IMR-90 (cell line): Measurements from ENCODE around the gene CDKAL1. TPM values are rescaled to one million over a fixed set of nuclear protein-coding genes. Genes with fewer than 3 reads are reported as not detected.

Source experiments
- ATAC-seq: fragments of 200-7000 bp; cut with Tn5 transposase; 2 replicates; pipeline ENCODE4 v1.9.1; 2020; ENCODE audit warnings: low read depth, mild to moderate bottlenecking, moderate library complexity
- BruUV-seq: library from RNA; stranded (reverse); fragments of 400-500 nt; replicated peaks from 2 replicates; lab custom pipeline; 2021; lab: Mats Ljungman, UMichigan
- CTCF ChIA-PET: fragments of 300-600 bp; formaldehyde crosslinking; extraction: SDS; loops from one replicate; lab custom pipeline; 2021; ENCODE audit warnings: antibody characterized with exemption; lab: Yijun Ruan, JAX
- POLR2A ChIA-PET: fragments of 300-600 bp; sonication (Branson Sonifier 250); formaldehyde crosslinking; loops from one replicate; lab custom pipeline; 2022; ENCODE audit warnings: antibody characterized with exemption; ENCODE audit not compliant: unreplicated experiment; lab: Charles Lee
- DNase-seq: peaks from one replicate; pipeline ENCODE4 v3.0.0; 2013
- H2AFZ ChIP-seq: replicated peaks from 2 replicates; pipeline ENCODE3; 2013; ENCODE audit warnings: low read length, mild to moderate bottlenecking; ENCODE audit not compliant: poor library complexity
- H2AK5ac ChIP-seq: 2 replicates; pipeline ENCODE4 v1.6.1; 2013; ENCODE audit warnings: low read depth, low read length, inconsistent platforms
- H2AK9ac ChIP-seq: replicated peaks from 2 replicates; pipeline ENCODE3; 2013; ENCODE audit warnings: mild to moderate bottlenecking, low read depth, low read length, moderate library complexity; ENCODE audit not compliant: poor library complexity
- H2BK120ac ChIP-seq: 2 replicates; pipeline ENCODE4 v1.6.1; 2013; ENCODE audit warnings: low read depth, low read length, inconsistent platforms
- H2BK15ac ChIP-seq: 3 replicates; pipeline ENCODE4 v1.6.1; 2013; ENCODE audit warnings: low read depth, low read length, inconsistent platforms
- H2BK20ac ChIP-seq: 2 replicates; pipeline ENCODE4 v1.6.1; 2013; ENCODE audit warnings: low read depth, mild to moderate bottlenecking, inconsistent platforms, low read length, moderate library complexity
- H2BK5ac ChIP-seq: 2 replicates; pipeline ENCODE4 v1.6.1; 2013; ENCODE audit warnings: mild to moderate bottlenecking, low read depth, low read length, inconsistent platforms; ENCODE audit not compliant: poor library complexity, severe bottlenecking
- H3K14ac ChIP-seq: replicated peaks from 2 replicates; pipeline ENCODE4 v1.6.1; 2013; ENCODE audit warnings: low read depth, low read length, inconsistent platforms
- H3K18ac ChIP-seq: 2 replicates; pipeline ENCODE4 v1.6.1; 2013; ENCODE audit warnings: low read depth, low read length, control low read depth
- H3K23ac ChIP-seq: 2 replicates; pipeline ENCODE4 v1.6.1; 2013; ENCODE audit warnings: low read depth, low read length, inconsistent platforms
- H3K27ac ChIP-seq: 2 replicates; pipeline ENCODE4 v1.5.1; 2013; ENCODE audit warnings: mild to moderate bottlenecking, control low read depth, low read length; ENCODE audit not compliant: insufficient read depth
- H3K27me3 ChIP-seq: 2 replicates; pipeline ENCODE4 v1.6.1; 2013; ENCODE audit warnings: low read length; ENCODE audit not compliant: control insufficient read depth, insufficient read depth
- H3K36me3 ChIP-seq: 2 replicates; pipeline ENCODE4 v1.6.1; 2013; ENCODE audit warnings: low read length, mixed read lengths; ENCODE audit not compliant: control insufficient read depth, insufficient read depth
- H3K4ac ChIP-seq: 2 replicates; pipeline ENCODE4 v1.6.1; 2013; ENCODE audit warnings: low read depth, low read length, inconsistent platforms
- H3K4me1 ChIP-seq: 2 replicates; pipeline ENCODE4 v1.6.1; 2013; ENCODE audit warnings: low read length, mixed read lengths; ENCODE audit not compliant: control insufficient read depth, insufficient read depth
- H3K4me2 ChIP-seq: 2 replicates; pipeline ENCODE4 v1.6.1; 2013; ENCODE audit warnings: low read depth, mild to moderate bottlenecking, control low read depth, low read length, moderate library complexity
- H3K4me3 ChIP-seq: 2 replicates; pipeline ENCODE4 v1.5.1; 2013; ENCODE audit warnings: low read depth, mild to moderate bottlenecking, control low read depth, low read length, moderate library complexity; ENCODE audit not compliant: insufficient read depth
- H3K56ac ChIP-seq: 2 replicates; pipeline ENCODE4 v1.6.1; 2013; ENCODE audit warnings: low read length, inconsistent platforms; ENCODE audit not compliant: insufficient read depth; ENCODE audit errors: extremely low read depth
- H3K79me1 ChIP-seq, 2 experiments: 2 replicates each; pipeline ENCODE4 v1.6.1; 2013; ENCODE audit warnings: low read length in 2 of 2, inconsistent platforms in 1 of 2, low read depth in 1 of 2
- H3K9ac ChIP-seq: 2 replicates; pipeline ENCODE4 v1.6.1; 2013; ENCODE audit warnings: low read depth, low read length, control low read depth
- H3K9me1 ChIP-seq: 2 replicates; pipeline ENCODE4 v1.6.1; 2013; ENCODE audit warnings: low read length, inconsistent platforms; ENCODE audit not compliant: insufficient read depth
- H3K9me3 ChIP-seq: 2 replicates; pipeline ENCODE4 v1.6.1; 2013; ENCODE audit warnings: low read length; ENCODE audit not compliant: control insufficient read depth, insufficient read depth
- H4K20me1 ChIP-seq: 2 replicates; pipeline ENCODE4 v1.6.1; 2013; ENCODE audit warnings: low read length, inconsistent platforms; ENCODE audit not compliant: insufficient read depth
- H4K5ac ChIP-seq: 2 replicates; pipeline ENCODE4 v1.6.1; 2013; ENCODE audit warnings: mild to moderate bottlenecking, low read depth, low read length, control low read depth
- H4K8ac ChIP-seq, 2 experiments: 2 replicates each; pipeline ENCODE4 v1.6.1; 2013; ENCODE audit warnings: low read depth in 2 of 2, low read length in 2 of 2, control low read depth in 1 of 2, inconsistent platforms in 1 of 2
- H4K91ac ChIP-seq: 2 replicates; pipeline ENCODE4 v1.6.1; 2013; ENCODE audit warnings: low read depth, low read length, inconsistent platforms; ENCODE audit not compliant: insufficient read depth
- BHLHE40 ChIP-seq: fragments of 150-350 bp; IDR thresholded peaks from 2 replicates; pipeline ENCODE4 v1.6.1; 2016; ENCODE audit warnings: mild to moderate bottlenecking, low read depth, low read length
- CEBPB ChIP-seq: IDR thresholded peaks from 2 replicates; pipeline ENCODE4 v1.6.1; 2012; ENCODE audit warnings: low read depth, low read length, improper control_type of control experiment
- CHD1 ChIP-seq: IDR thresholded peaks from 2 replicates; pipeline ENCODE4 v1.6.1; 2012; ENCODE audit warnings: low read depth, low read length, improper control_type of control experiment
- FOS ChIP-seq: fragments of 150-350 bp; IDR thresholded peaks from 2 replicates; pipeline ENCODE4 v1.6.1; 2016; ENCODE audit warnings: low read depth, low read length
- MAFK ChIP-seq: IDR thresholded peaks from 2 replicates; pipeline ENCODE4 v1.6.1; 2012; ENCODE audit warnings: low read depth, low read length, improper control_type of control experiment
- MAZ ChIP-seq: IDR thresholded peaks from 2 replicates; pipeline ENCODE4 v1.6.1; 2012; ENCODE audit warnings: low read depth, mild to moderate bottlenecking, low read length, improper control_type of control experiment, moderate library complexity, borderline replicate concordance
- MXI1 ChIP-seq: IDR thresholded peaks from 2 replicates; pipeline ENCODE4 v1.6.1; 2012; ENCODE audit warnings: low read depth, mild to moderate bottlenecking, low read length, moderate library complexity, borderline replicate concordance
- NFE2L2 ChIP-seq: fragments of 150-350 bp; IDR thresholded peaks from 2 replicates; pipeline ENCODE4 v1.6.1; 2016; ENCODE audit warnings: low read depth, mild to moderate bottlenecking, low read length
- POLR2A ChIP-seq: IDR thresholded peaks from 2 replicates; pipeline ENCODE4 v1.6.1; 2012; ENCODE audit warnings: mild to moderate bottlenecking, low read depth, low read length
- RAD21 ChIP-seq: IDR thresholded peaks from 2 replicates; pipeline ENCODE4 v1.6.1; 2012; ENCODE audit warnings: low read length, improper control_type of control experiment
- RCOR1 ChIP-seq: IDR thresholded peaks from 2 replicates; pipeline ENCODE4 v1.6.1; 2012; ENCODE audit warnings: mild to moderate bottlenecking, low read length, improper control_type of control experiment; ENCODE audit not compliant: insufficient replicate concordance
- RFX5 ChIP-seq: IDR thresholded peaks from 2 replicates; pipeline ENCODE4 v1.8.0; 2012; ENCODE audit warnings: low read depth, mild to moderate bottlenecking, low read length, moderate library complexity
- SMC3 ChIP-seq: fragments of 150-350 bp; IDR thresholded peaks from 2 replicates; pipeline ENCODE4 v1.6.1; 2016; ENCODE audit warnings: low read depth, mild to moderate bottlenecking, antibody characterized with exemption, low read length, moderate library complexity
- WGBS, 2 experiments: methylation state at CpG; one replicate each; pipeline versions ENCODE4 v1.1.5 to v1.1.7; 2013; ENCODE audit warnings: missing lambda C conversion rate in 2 of 2; ENCODE audit not compliant: insufficient read length in 1 of 2; ENCODE audit errors: extremely low coverage in 2 of 2; 5-methylcytosine and 5-hydroxymethylcytosine counted together
- dilution Hi-C: fragments of 300-500 bp; cut with HindIII; formaldehyde crosslinking; loops from one replicate; pipeline ENCODE4 v1.14.3; 2018; ENCODE audit warnings: low sequenced_read_pairs; ENCODE audit not compliant: unreplicated experiment
- in situ Hi-C: fragments of 300-500 bp; cut with MboI; formaldehyde crosslinking; loops from 3 replicates; pipeline ENCODE4 v1.14.3; 2019; ENCODE audit warnings: low sequenced_read_pairs, inconsistent platforms, mixed read lengths
- intact Hi-C: fragments of 100-400 bp; cut with micrococcal nuclease; formaldehyde crosslinking; loops from 2 replicates; pipeline ENCODE4 v1.10.0; 2022
- polyA plus RNA-seq, 3 experiments: library from polyadenylated mRNA; depleted of rRNA; stranded (reverse); fragments of >200 nt; gene quantifications; 2 replicates each; pipeline ENCODE4 v1.2.3, GENCODE V29; 2012; ENCODE audit warnings: low replicate concordance in 1 of 3
- total RNA-seq: library from RNA; depleted of rRNA; stranded (reverse); fragments of >200 nt; gene quantifications from 2 replicates; pipeline ENCODE4 v1.2.3, GENCODE V29; 2012
- TF ChIP-seq, protein P1 (sequence below): fragments of 150-350 bp; IDR thresholded peaks from 2 replicates; pipeline ENCODE4 v1.6.1; 2016; ENCODE audit warnings: low read depth, mild to moderate bottlenecking, low read length, moderate library complexity, borderline replicate concordance
- TF ChIP-seq, protein P2 (sequence below): fragments of 150-350 bp; IDR thresholded peaks from 2 replicates; pipeline ENCODE4 v1.6.1; 2017; ENCODE audit warnings: mild to moderate bottlenecking, antibody characterized with exemption, low read length, low read depth
- TF ChIP-seq, protein P3 (sequence below): conservative IDR thresholded peaks from 2 replicates; pipeline ENCODE4 v1.5.1; 2012; ENCODE audit warnings: mild to moderate bottlenecking, low read depth, low read length, improper control_type of control experiment

CDKAL1 gene
- total and polyA plus RNA-seq, 2 of the 4 experiments (the other 2 are of a cell fraction), result 3.7 to 13.1 TPM

DNA sequence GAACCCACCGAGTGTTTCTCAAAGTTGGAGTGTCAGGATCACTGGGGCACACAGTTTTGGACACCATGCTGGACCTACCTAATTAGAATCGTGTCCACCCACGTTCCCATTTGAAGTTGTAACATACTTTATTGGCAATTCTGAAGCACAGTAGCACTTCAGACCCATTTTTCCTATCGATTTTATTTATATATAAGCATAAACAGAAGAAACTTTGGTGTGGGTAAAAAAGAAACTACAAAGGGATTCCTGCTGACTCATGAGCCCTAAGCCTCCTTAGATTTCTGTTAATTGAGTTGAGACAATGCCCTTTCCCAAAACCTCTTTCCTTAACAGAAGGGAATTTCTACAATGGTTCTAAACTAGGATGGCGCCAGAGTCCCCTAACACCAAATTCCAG lies 398.0 kb downstream of the CDKAL1 start:
- Histone ChIP-seq H3K18ac (no peak overlapping the region), H3K27ac (no peak overlapping the region), H3K79me1 (0 out of 4 replicates have a peak, but pooled peaks cover 0 to 4% of the 10 kb centered on the region in 2 experiments), H4K5ac (no peak overlapping the region), H2AK9ac (no peak overlapping the region), H2BK5ac (no peak overlapping the region), H2AK5ac (no peak overlapping the region), H3K4ac (no peak overlapping the region), H2BK15ac (no peak overlapping the region), H3K9me1 (peaks cover 4% of the 10 kb centered on the region), H3K14ac (no peak overlapping the region), H3K9ac (no peak overlapping the region), H3K27me3 (no peaks in the 10 kb centered on the region), H2AFZ (no peak overlapping the region), H2BK20ac (no peak overlapping the region), H3K4me2 (no peak overlapping the region), H3K4me3 (no peak overlapping the region), H3K36me3 (no peaks in the 10 kb centered on the region), H3K9me3 (no peaks in the 10 kb centered on the region), H4K91ac (no peak overlapping the region), H3K56ac (no peak overlapping the region), H2BK120ac (no peak overlapping the region), H4K8ac (no peak overlapping the region), H3K4me1 (peaks cover 7% of the 10 kb centered on the region), H3K23ac (no peak overlapping the region), H4K20me1 (no peaks in the 10 kb centered on the region)
- dilution Hi-C loops, result no loop called here
- no CpG with 5 or more reads among the region's 5 CpGs for WGBS, 2 experiments
- DNase-seq, result no peak
- ChIA-PET CTCF (no interaction called here), POLR2A (no interaction called here)
- intact Hi-C loops, result no loop called here
- no TSS peak for BruUV-seq
- TF ChIP-seq RFX5 (no peak), MAZ (no peak), SMC3 (no peak), RAD21 (no peak), FOS (no peak), POLR2A (no peak), MXI1 (no peak), MAFK (no peak), BHLHE40 (no peak), CEBPB (no peak), NFE2L2 (no peak), RCOR1 (no peak), CHD1 (no peak)
- TF ChIP-seq, protein P1, sequence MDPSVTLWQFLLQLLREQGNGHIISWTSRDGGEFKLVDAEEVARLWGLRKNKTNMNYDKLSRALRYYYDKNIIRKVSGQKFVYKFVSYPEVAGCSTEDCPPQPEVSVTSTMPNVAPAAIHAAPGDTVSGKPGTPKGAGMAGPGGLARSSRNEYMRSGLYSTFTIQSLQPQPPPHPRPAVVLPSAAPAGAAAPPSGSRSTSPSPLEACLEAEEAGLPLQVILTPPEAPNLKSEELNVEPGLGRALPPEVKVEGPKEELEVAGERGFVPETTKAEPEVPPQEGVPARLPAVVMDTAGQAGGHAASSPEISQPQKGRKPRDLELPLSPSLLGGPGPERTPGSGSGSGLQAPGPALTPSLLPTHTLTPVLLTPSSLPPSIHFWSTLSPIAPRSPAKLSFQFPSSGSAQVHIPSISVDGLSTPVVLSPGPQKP, result no peak
- TF ChIP-seq, protein P2, sequence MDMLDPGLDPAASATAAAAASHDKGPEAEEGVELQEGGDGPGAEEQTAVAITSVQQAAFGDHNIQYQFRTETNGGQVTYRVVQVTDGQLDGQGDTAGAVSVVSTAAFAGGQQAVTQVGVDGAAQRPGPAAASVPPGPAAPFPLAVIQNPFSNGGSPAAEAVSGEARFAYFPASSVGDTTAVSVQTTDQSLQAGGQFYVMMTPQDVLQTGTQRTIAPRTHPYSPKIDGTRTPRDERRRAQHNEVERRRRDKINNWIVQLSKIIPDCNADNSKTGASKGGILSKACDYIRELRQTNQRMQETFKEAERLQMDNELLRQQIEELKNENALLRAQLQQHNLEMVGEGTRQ, result no peak
- TF ChIP-seq, protein P3, sequence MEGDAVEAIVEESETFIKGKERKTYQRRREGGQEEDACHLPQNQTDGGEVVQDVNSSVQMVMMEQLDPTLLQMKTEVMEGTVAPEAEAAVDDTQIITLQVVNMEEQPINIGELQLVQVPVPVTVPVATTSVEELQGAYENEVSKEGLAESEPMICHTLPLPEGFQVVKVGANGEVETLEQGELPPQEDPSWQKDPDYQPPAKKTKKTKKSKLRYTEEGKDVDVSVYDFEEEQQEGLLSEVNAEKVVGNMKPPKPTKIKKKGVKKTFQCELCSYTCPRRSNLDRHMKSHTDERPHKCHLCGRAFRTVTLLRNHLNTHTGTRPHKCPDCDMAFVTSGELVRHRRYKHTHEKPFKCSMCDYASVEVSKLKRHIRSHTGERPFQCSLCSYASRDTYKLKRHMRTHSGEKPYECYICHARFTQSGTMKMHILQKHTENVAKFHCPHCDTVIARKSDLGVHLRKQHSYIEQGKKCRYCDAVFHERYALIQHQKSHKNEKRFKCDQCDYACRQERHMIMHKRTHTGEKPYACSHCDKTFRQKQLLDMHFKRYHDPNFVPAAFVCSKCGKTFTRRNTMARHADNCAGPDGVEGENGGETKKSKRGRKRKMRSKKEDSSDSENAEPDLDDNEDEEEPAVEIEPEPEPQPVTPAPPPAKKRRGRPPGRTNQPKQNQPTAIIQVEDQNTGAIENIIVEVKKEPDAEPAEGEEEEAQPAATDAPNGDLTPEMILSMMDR, result no peak
- no peak for ATAC-seq
- in situ Hi-C loops, result no loop called here
